GM21717 (cell line): Measurements from ENCODE around the gene WDR91.

Experiments
- ATAC-seq: cut with Tn5 transposase; IDR thresholded peaks from one replicate; pipeline ENCODE4 v1.9.1; 2021; ENCODE audit warnings: mild to moderate bottlenecking, moderate library complexity; ENCODE audit not compliant: unreplicated experiment

WDR91 gene

GRCh38 chr7:135211179-135211945 lies at the start of gene WDR91:
WDR91 (minus strand) TSS chr7:135211526; CDS start chr7:135211502, 24 bp downstream.
- ATAC-seq, result peak; percentile 83

DNA sequence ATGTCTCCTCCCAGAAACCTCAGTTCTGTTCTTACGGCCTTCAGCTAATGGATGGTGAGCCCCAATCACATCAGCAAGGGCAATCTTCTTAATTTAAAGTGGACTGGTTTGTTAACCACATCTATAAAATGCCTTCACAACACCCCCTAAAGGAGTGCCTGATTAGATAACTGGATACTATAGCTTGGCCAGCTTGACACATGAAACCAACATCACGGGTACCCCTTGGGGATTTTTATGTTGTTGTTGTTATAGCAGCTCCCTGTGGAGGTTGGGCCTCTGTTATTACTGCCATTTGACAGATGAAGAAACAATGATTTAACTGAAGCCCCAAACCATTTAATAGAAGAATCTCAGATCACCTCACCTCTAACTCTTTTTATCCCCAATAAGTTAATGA lies 49.1 kb upstream of the WDR91 start:
- ATAC-seq, result no peak

- ATAC-seq, result no peak
These were observed 48.4 kb upstream of the WDR91 start for GRCh38 chr7:135259702-135260101.

DNA sequence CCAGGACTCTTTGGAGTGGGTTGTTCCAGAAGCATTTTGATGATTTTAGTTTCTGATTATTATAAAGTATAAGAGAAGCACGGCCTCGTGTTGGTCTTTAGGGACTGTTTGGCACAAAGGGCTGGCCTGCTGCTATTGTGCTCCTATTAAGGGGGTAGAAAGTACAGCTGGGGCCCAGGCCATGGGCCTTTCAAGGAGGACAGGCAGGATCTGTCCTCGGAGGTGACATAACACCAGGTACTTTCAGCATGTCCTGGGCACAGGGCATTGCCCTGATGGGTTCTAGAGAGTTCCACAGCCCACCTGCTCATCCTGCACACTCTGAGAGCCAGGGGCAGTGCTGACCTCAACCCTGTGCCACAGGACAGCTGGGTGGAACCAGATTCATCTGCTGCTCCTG lies 47.3 kb upstream of the WDR91 start:
- ATAC-seq, result no peak

DNA sequence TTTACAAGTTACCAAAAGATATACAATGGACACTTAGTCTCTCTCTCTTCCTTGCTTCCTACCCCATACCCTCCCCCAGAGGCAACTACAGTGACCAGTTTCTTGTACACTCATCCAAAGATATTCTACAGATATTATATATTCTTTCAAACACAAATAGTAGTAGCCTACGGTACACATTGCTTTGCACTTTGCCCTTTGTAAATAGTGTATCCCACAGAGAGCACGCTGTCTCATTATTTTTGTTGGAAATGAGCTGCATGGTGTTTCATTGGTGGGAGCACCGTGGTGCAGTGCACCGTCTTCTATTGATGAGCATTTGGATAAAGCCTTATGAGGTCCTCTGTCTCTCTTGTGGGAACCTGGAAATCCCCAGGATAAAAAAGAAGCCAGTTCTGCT lies 46.5 kb upstream of the WDR91 start:
- no peak for ATAC-seq

GRCh38 chr7:135253851-135254771 lies 42.8 kb upstream of the WDR91 start:
- no peak for ATAC-seq

- ATAC-seq, result peak; percentile 60
These were observed 40.4 kb upstream of the WDR91 start for GRCh38 chr7:135251496-135252391.

DNA sequence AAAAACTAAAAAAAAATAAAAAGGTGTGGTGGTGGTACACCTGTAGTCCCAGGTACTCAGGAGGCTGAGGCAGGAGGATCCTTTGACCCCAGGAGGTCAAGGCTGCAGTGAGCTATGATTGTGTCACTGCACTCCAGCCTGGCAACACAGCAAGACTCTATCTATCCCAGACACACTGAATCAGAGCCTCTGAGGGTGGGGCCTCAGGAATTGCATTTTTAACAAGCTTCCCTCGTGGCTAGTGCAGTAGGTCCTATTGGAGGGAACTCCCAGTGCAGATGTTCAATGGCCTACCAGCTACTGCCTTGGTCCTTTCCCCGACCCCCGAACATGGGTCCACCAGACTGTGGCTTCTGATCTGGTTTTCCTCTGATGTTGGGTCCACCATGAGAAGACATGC lies 37.2 kb upstream of the WDR91 start:
- no peak for ATAC-seq

GRCh38 chr7:135247746-135248471 lies 36.6 kb upstream of the WDR91 start:
- ATAC-seq, result no peak

- no peak for ATAC-seq
These were observed 35.0 kb upstream of the WDR91 start for GRCh38 chr7:135246191-135246825.

GRCh38 chr7:135245226-135246190 lies 34.2 kb upstream of the WDR91 start:
- ATAC-seq, result no peak

- ATAC-seq, result no peak
These were observed 30.9 kb upstream of the WDR91 start for GRCh38 chr7:135242096-135242684.

GRCh38 chr7:135240441-135240840 lies 29.1 kb upstream of the WDR91 start:
- no peak for ATAC-seq

DNA sequence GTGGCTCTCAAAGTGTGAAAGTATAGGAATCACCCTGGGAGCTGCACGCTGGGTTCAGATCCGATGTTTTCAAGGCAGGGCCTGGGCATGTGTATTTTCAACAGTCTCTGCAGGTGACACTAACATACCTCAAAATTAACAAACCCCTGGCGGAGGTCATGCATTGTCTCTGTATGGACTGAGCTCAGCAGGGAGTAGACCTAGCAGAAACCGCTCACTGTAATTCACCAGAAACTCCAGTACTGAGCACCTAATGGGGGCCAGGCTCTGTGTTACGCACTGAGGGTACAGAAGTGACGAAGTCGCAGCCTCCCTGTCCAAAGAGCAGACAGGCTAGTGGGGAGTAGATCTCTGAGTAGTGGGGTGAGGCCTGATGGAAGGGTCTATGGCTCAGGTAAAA lies 27.9 kb upstream of the WDR91 start:
- ATAC-seq, result no peak

DNA sequence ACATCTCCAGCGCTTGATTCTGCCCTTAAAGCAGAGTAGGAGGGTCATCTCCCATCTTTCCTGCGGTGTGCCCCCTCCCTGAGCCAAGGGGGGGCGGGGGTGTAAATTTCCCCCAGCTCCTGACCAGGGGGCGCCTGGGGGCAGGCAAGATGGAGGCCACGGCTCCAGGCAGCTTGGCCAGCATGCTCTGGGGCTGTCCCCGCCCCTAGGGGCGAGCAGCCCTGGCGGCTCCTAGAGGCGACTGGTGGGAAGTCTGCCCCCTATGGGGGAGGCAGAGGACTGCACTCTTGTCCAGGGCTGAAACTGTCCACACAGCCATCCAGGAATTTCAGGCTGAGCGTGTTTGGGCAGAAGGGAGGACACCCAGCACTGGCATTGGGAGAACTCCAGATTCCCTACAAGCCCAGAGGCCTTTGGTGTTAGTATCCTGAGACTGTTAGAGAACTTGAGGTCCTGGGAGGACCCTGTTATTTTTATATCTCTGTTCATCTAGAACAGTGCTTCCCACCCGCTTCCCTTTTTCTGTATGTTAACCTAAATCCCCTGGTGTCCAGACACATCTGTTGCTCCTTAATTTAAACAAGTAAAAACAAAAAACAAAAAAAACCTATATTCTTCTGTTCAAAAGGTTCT lies 26.9 kb upstream of the WDR91 start:
- ATAC-seq, result no peak

DNA sequence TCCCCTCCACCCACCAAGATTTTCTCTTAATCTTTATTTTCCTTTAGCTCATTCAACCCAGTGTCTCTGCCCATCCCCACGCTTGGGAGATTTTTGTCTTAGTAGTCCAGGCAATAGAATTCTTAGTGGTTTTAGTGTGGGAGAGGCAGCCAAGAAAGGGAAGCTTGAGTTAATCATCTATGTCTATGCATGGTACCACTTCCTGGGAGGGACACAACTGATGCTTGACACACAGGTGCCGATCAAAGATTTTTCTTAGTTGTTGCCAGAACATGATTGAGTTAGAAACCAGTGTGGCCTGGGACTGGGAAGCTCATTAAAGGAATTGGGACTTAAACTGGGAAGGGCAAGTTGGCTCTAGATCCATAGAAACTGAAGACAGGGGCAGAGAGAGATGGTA lies 25.4 kb upstream of the WDR91 start:
- ATAC-seq, result peak; percentile 77

GRCh38 chr7:135235841-135236240 lies 24.5 kb upstream of the WDR91 start:
- ATAC-seq, result no peak

GRCh38 chr7:135234727-135235126 lies 23.4 kb upstream of the WDR91 start:
- ATAC-seq, result no peak
